CD4-positive, CD25-positive, alpha-beta regulatory T cell (primary cell): ENCODE results near the gene AFF4. TPM values are rescaled to one million over a fixed set of nuclear protein-coding genes. Genes with fewer than 3 reads are reported as not detected.

Experiments used
- ATAC-seq, 2 donors: fragments of 150-1000 bp; cut with Tn5 transposase; one replicate each; pipeline ENCODE4 v1.10.0; 2021; ENCODE audit warnings: low read depth in 2 of 2, moderate number of reproducible peaks in 2 of 2, moderate library complexity in 1 of 2
- DNase-seq, 3 donors: peaks; one replicate each; pipeline versions ENCODE4 v3.0.0 to v3.0.0-alpha.2; 2012 to 2022; ENCODE audit warnings: mixed read lengths in 1 of 3
- H3K27ac ChIP-seq: one replicate; pipeline ENCODE4 v1.7.0; 2013; ENCODE audit warnings: mild to moderate bottlenecking, low read length; ENCODE audit not compliant: insufficient read depth, poor library complexity, severe bottlenecking
- H3K27me3 ChIP-seq: one replicate; pipeline ENCODE4 v1.7.0; 2013; ENCODE audit warnings: low read length; ENCODE audit not compliant: control insufficient read depth, insufficient read depth
- H3K36me3 ChIP-seq: one replicate; pipeline ENCODE4 v1.7.0; 2013; ENCODE audit warnings: mild to moderate bottlenecking, low read length, moderate library complexity; ENCODE audit not compliant: control insufficient read depth, insufficient read depth
- H3K4me1 ChIP-seq: 2 replicates; pipeline ENCODE4 v1.7.0; 2013; ENCODE audit warnings: mild to moderate bottlenecking, low read length; ENCODE audit not compliant: insufficient read depth, control insufficient read depth, poor library complexity, severe bottlenecking
- H3K4me3 ChIP-seq: one replicate; pipeline ENCODE4 v1.7.0; 2013; ENCODE audit warnings: low read depth, mild to moderate bottlenecking, low read length, moderate library complexity
- H3K9me3 ChIP-seq, 2 experiments: 1 replicate in 1 of 2; 2 replicates in 1 of 2; pipeline ENCODE4 v1.7.0; 2013; ENCODE audit warnings: low read length in 2 of 2, mild to moderate bottlenecking in 1 of 2, moderate library complexity in 1 of 2; ENCODE audit not compliant: control insufficient read depth in 2 of 2
- H3K27ac Mint-ChIP-seq, 3 donors: one replicate each; pipeline ENCODE4 v1.8.0; 2020 to 2022; ENCODE audit warnings: mild to moderate bottlenecking in 3 of 3, mixed read lengths in 3 of 3, moderate library complexity in 2 of 3
- H3K27me3 Mint-ChIP-seq: one replicate; pipeline ENCODE4 v1.8.0; 2022; ENCODE audit warnings: mild to moderate bottlenecking, mixed read lengths
- H3K36me3 Mint-ChIP-seq: one replicate; pipeline ENCODE4 v1.8.0; 2020; ENCODE audit warnings: mixed read lengths
- H3K4me1 Mint-ChIP-seq, 4 donors: one replicate each; pipeline ENCODE4 v1.8.0; 2020 to 2022; ENCODE audit warnings: mixed read lengths in 4 of 4, mild to moderate bottlenecking in 1 of 4
- H3K4me3 Mint-ChIP-seq, 4 donors: one replicate each; pipeline ENCODE4 v1.8.0; 2020 to 2022; ENCODE audit warnings: mild to moderate bottlenecking in 4 of 4, mixed read lengths in 4 of 4, moderate library complexity in 3 of 4
- H3K9me3 Mint-ChIP-seq, 7 donors: one replicate each; pipeline ENCODE4 v1.8.0; 2020 to 2022; ENCODE audit warnings: mixed read lengths in 7 of 7, mild to moderate bottlenecking in 3 of 7, moderate library complexity in 2 of 7
- polyA plus RNA-seq, 4 donors: library from polyadenylated mRNA; unstranded; fragments of 300-500 nt; fragmentation: Illumina TruSeq; gene quantifications; one replicate each; pipeline ENCODE4 v1.2.3, GENCODE V29; 2021
- total RNA-seq: library from RNA; stranded (reverse); gene quantifications from one replicate; pipeline ENCODE4 v1.2.3, GENCODE V29; 2022

AFF4 gene
- total and polyA plus RNA-seq, 5 donors from 2014 or later = 13.5 to 74.8 (median 16.8) TPM

DNA sequence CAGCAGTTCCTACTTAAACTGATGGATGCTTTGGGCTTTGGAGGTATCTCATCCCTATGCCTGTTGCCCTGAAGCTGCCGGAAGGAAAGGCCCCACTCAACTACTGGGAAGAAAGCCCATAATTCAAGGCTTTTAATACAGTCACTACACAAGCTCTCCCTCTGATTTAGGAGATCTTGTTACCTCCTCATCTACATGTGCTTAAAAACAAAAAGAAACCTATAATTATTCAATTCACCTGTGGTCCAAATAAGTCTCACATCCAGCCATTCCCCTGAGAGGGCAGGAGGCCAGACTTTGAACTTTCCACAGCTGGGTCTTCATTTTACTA, 90.7 kb downstream of the AFF4 start:
- H3K27me3 ChIP-seq = no peaks in the 10 kb centered on the region
- peaks cover 22% of the 10 kb centered on the region for H3K36me3 Mint-ChIP-seq
- H3K9me3 Mint-ChIP-seq = no peaks in the 10 kb centered on the region
- H3K27me3 Mint-ChIP-seq = no peaks in the 10 kb centered on the region
- H3K27ac ChIP-seq = no peak overlapping the region
- H3K27ac Mint-ChIP-seq = peak overlapping the region in 2 of 3 donors; percentile 6 to 54
- peaks cover 0 to 18% (median 2%) of the 10 kb centered on the region in 4 donors for H3K4me1 Mint-ChIP-seq
- DNase-seq (no peak), ATAC-seq (no peak)
- H3K4me3 Mint-ChIP-seq = peak overlapping the region in 1 of 4 donors; percentile 32
- H3K9me3 ChIP-seq = no peaks in the 10 kb centered on the region
- peaks cover 22% of the 10 kb centered on the region for H3K36me3 ChIP-seq
- no peak overlapping the region for H3K4me3 ChIP-seq
- no peaks in the 10 kb centered on the region for H3K4me1 ChIP-seq

GRCh38 chr5:132871459-132872284, 91.8 kb downstream of the AFF4 start:
- ATAC-seq (no peak), DNase-seq (no peak)
- Mint-ChIP-seq H3K36me3 (peaks cover 25% of the 10 kb centered on the region), H3K27me3 (no peaks in the 10 kb centered on the region), H3K4me3 (no peak overlapping the region), H3K27ac (peak overlapping the region in 2 of 3 donors; percentile 20 to 68), H3K4me1 (peaks cover 5 to 26% (median 10%) of the 10 kb centered on the region in 4 donors), H3K9me3 (no peaks in the 10 kb centered on the region)
- peaks cover 15% of the 10 kb centered on the region for H3K36me3 ChIP-seq
- peaks cover 6% of the 10 kb centered on the region for H3K4me1 ChIP-seq
- H3K4me3 ChIP-seq = no peak overlapping the region
- H3K27ac ChIP-seq = no peak overlapping the region
- no peaks in the 10 kb centered on the region for H3K27me3 ChIP-seq
- H3K9me3 ChIP-seq = no peaks in the 10 kb centered on the region

DNA sequence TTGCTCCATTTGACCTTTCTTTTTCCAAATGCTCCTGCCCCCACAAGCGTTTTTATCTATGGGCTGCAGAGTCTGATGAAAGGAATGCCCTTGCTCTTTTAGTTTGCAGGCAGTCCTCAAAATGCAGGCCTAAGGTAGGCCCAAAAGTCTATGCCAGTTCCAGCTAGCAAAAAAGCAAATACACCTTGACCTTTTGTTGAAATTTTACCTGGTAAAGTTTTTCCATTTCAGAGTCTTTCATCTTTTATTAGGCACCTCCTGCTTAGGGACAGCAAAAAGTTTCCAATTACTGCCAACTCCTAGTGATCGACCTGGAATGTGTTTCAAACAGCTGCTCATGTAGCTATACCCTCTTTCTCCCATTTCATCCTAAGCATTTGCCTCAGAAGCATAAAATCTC, 92.6 kb downstream of the AFF4 start:
- Histone ChIP-seq H3K27ac (no peak overlapping the region), H3K36me3 (peaks cover 15% of the 10 kb centered on the region), H3K9me3 (no peaks in the 10 kb centered on the region), H3K4me3 (no peak overlapping the region), H3K4me1 (peaks cover 11% of the 10 kb centered on the region), H3K27me3 (no peaks in the 10 kb centered on the region)
- peaks cover 6% of the 10 kb centered on the region for H3K27me3 Mint-ChIP-seq
- peaks cover 9 to 33% (median 16%) of the 10 kb centered on the region in 4 donors for H3K4me1 Mint-ChIP-seq
- DNase-seq (no peak), ATAC-seq (no peak)
- peaks cover 0 to 1% (median 0%) of the 10 kb centered on the region in 7 donors for H3K9me3 Mint-ChIP-seq
- H3K4me3 Mint-ChIP-seq = peak overlapping the region in 2 of 4 donors; percentile 8 to 43
- H3K27ac Mint-ChIP-seq = no peak overlapping the region
- H3K36me3 Mint-ChIP-seq = peaks cover 30% of the 10 kb centered on the region

- peak overlapping the region; percentile 42 for H3K27ac ChIP-seq
- H3K9me3 ChIP-seq = no peaks in the 10 kb centered on the region
- Mint-ChIP-seq H3K4me3 (peak overlapping the region; percentile 66 to 100 (median 82)), H3K27me3 (peaks cover 8% of the 10 kb centered on the region), H3K27ac (peak overlapping the region in 1 of 3 donors; percentile 99), H3K4me1 (peaks cover 12 to 40% (median 20%) of the 10 kb centered on the region in 4 donors), H3K9me3 (peaks cover 0 to 1% (median 0%) of the 10 kb centered on the region in 7 donors), H3K36me3 (peaks cover 27% of the 10 kb centered on the region)
- peaks cover 15% of the 10 kb centered on the region for H3K36me3 ChIP-seq
- no peak overlapping the region for H3K4me3 ChIP-seq
- DNase-seq (no peak), ATAC-seq (no peak)
- peaks cover 14% of the 10 kb centered on the region for H3K4me1 ChIP-seq
- no peaks in the 10 kb centered on the region for H3K27me3 ChIP-seq
Observed at GRCh38 chr5:132868754-132869153, 94.7 kb downstream of the AFF4 start.

DNA sequence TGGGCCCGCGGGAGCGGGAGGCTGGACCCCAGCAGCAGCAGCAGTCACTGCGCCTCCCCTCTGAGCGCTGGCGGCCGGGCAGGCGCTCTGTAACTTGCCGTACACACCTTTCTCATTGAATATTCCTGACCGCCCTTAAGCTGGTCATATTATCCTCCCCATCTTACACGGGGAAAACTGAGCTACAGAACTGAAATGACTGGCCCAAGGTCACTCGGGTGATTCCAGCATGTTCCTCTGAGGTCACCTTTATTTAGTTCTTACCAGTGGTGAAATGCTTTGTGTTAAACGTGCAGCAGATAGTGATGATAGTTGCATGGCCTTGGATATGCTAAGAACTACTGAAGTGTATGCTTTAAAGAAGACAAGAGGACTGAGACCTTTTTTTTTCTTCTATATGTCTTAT, 96.4 kb downstream of the AFF4 start:
- Mint-ChIP-seq H3K27ac (peak overlapping the region; percentile 99 to 100 (median 100)), H3K27me3 (peaks cover 12% of the 10 kb centered on the region), H3K4me1 (peaks cover 12 to 40% (median 19%) of the 10 kb centered on the region in 4 donors), H3K36me3 (peaks cover 23% of the 10 kb centered on the region), H3K4me3 (peak overlapping the region; percentile 95 to 100 (median 99)), H3K9me3 (peaks cover 0 to 1% (median 0%) of the 10 kb centered on the region in 7 donors)
- no peak for ATAC-seq
- Histone ChIP-seq H3K4me1 (peaks cover 14% of the 10 kb centered on the region), H3K27ac (peak overlapping the region; percentile 96), H3K27me3 (no peaks in the 10 kb centered on the region), H3K36me3 (peaks cover 13% of the 10 kb centered on the region), H3K9me3 (no peaks in the 10 kb centered on the region), H3K4me3 (peak overlapping the region; percentile 64)
- DNase-seq = no peak

DNA sequence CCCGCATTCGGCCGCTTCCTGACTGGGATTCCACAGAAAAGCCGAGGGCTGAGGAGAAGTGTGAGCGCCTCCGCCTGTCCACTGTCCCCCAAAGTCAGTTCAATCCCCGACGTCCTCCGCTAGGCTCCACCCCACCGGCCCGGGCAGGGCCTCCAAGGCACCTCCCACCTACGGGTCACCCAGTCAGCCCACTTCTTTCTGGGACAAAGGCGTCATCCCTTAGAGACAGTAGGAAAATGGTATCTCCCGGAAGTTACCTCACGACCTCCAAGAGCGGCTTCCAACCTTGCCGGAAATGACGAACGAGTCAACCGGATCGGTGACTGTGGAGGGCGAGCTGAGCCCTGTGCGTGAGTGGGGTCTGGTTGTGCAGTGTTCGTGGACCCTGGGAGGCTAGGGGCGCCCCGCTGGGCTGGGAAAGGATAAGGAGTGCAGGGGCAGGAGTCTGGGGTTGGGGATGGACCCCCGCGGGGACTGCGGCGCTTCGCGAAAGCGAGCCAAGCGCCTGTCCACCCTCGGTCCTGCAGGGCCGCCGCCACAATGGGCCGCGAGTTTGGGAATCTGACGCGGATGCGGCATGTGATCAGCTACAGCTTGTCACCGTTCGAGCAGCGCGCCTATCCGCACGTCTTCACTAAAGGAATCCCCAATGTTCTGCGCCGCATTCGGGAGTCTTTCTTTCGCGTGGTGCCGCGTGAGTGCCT, 96.9 kb downstream of the AFF4 start, which contains the start of the genes GDF9 and UQCRQ:
TSS of gene GDF9 (minus strand) at position 128 of the 704 bp plus-strand sequence. CDS start 1,936 bp downstream, outside the sequence.
TSS of gene UQCRQ (plus strand) at position 301 of the 704 bp plus-strand sequence. CDS start at position 541, 240 bp downstream.
- DNase-seq = peak; percentile 93 to 99 (median 96)
- H3K4me1 ChIP-seq = peaks cover 14% of the 10 kb centered on the region
- ATAC-seq = peak; percentile 98 to 99
- H3K27ac Mint-ChIP-seq = peak within 1 kb of the TSS; percentile 99 to 100 (median 100)
- H3K4me1 Mint-ChIP-seq = peaks cover 12 to 40% (median 19%) of the 10 kb centered on the region in 4 donors
- H3K27ac ChIP-seq = peak within 1 kb of the TSS; percentile 96
- H3K27me3 Mint-ChIP-seq = peaks cover 12% of the 10 kb centered on the region
- H3K36me3 Mint-ChIP-seq = peaks cover 23% of the 10 kb centered on the region
- peaks cover 0 to 1% (median 0%) of the 10 kb centered on the region in 7 donors for H3K9me3 Mint-ChIP-seq
- peak within 1 kb of the TSS; percentile 64 for H3K4me3 ChIP-seq
- peaks cover 13% of the 10 kb centered on the region for H3K36me3 ChIP-seq
- peak within 1 kb of the TSS; percentile 95 to 100 (median 99) for H3K4me3 Mint-ChIP-seq
- no peaks in the 10 kb centered on the region for H3K9me3 ChIP-seq
- H3K27me3 ChIP-seq = peaks cover 5% of the 10 kb centered on the region

GRCh38 chr5:132865668-132866341, 97.6 kb downstream of the AFF4 start:
- peaks cover 12% of the 10 kb centered on the region for H3K27me3 Mint-ChIP-seq
- Histone ChIP-seq H3K36me3 (peaks cover 13% of the 10 kb centered on the region), H3K27ac (peak overlapping the region; percentile 96), H3K27me3 (peaks cover 5% of the 10 kb centered on the region), H3K4me1 (peaks cover 14% of the 10 kb centered on the region), H3K9me3 (no peaks in the 10 kb centered on the region), H3K4me3 (peak overlapping the region; percentile 64)
- DNase-seq (no peak), ATAC-seq (peak; percentile 8 to 14)
- H3K27ac Mint-ChIP-seq = peak overlapping the region; percentile 99 to 100 (median 100)
- H3K36me3 Mint-ChIP-seq = peaks cover 23% of the 10 kb centered on the region
- H3K4me3 Mint-ChIP-seq = peak overlapping the region; percentile 95 to 100 (median 99)
- H3K9me3 Mint-ChIP-seq = peaks cover 0 to 1% (median 0%) of the 10 kb centered on the region in 7 donors
- H3K4me1 Mint-ChIP-seq = peaks cover 12 to 40% (median 19%) of the 10 kb centered on the region in 4 donors
